Stomach (tissue), 4 donors: ENCODE results near the gene INPP5A.

Experiments used
- CTCF ChIP-seq, 7 experiments: fragments of 450-650 bp in 4 of 7; fragments of 200-600 bp in 3 of 7; sonication (generic) in 3 of 7; IDR thresholded peaks; one replicate each; pipeline ENCODE4 v1.5.1; 2016 to 2019; ENCODE audit warnings: antibody characterized with exemption in 7 of 7, control low read depth in 2 of 7, mild to moderate bottlenecking in 1 of 7
- POLR2A ChIP-seq, 4 donors: fragments of 450-650 bp; IDR thresholded peaks; one replicate each; pipeline ENCODE4 v1.6.1; 2016; ENCODE audit warnings: antibody characterized with exemption in 4 of 4, control low read depth in 2 of 4, mild to moderate bottlenecking in 1 of 4, moderate library complexity in 1 of 4
- POLR2AphosphoS5 ChIP-seq, 3 donors: sonication (generic); formaldehyde crosslinking; IDR thresholded peaks; one replicate each; pipeline ENCODE4 v1.6.1; 2016; ENCODE audit warnings: antibody characterized with exemption in 3 of 3

GRCh38 chr10:132721725-132722124 is 184.1 kb downstream of the INPP5A start:
- no peak for TF ChIP-seq CTCF (IDR thresholded peaks at IDR 0.05)
- no peak for TF ChIP-seq POLR2A (IDR thresholded peaks at IDR 0.05)
- no peak for TF ChIP-seq POLR2AphosphoS5 (IDR thresholded peaks at IDR 0.05)
